Measurements from ENCODE around the gene EIF4E1B.
A peak's percentile ranks its signal among the peaks of the same experiment; 100 is the strongest.

The EIF4E1B gene

GRCh38 chr5:176647843-176648473 is 17.5 kb downstream of the EIF4E1B start:
- DNase-seq, result no peak

GRCh38 chr5:176648474-176649194 is 18.2 kb downstream of the EIF4E1B start:
- DNase-seq, result peak in 1 of 5 donors; percentile 23

- DNase-seq, result no peak
These were observed 19.9 kb downstream of the EIF4E1B start for GRCh38 chr5:176650354-176650884.

GRCh38 chr5:176651472-176651980 is 21.1 kb downstream of the EIF4E1B start:
- no peak for DNase-seq

- no peak for DNase-seq
These were observed 21.7 kb downstream of the EIF4E1B start for GRCh38 chr5:176652136-176652535.

- peak in 1 of 5 donors; percentile 43 for DNase-seq
These were observed 23.2 kb downstream of the EIF4E1B start for GRCh38 chr5:176653401-176654385.

GRCh38 chr5:176654856-176655255 is 24.4 kb downstream of the EIF4E1B start:
- DNase-seq, result no peak

GRCh38 chr5:176656467-176656990 is 26.1 kb downstream of the EIF4E1B start:
- no peak for DNase-seq

- DNase-seq, result peak in 4 of 5 donors; percentile 49 to 59 (median 50)
These were observed 27.6 kb downstream of the EIF4E1B start for GRCh38 chr5:176658007-176658599.

GRCh38 chr5:176658817-176659511 is 28.5 kb downstream of the EIF4E1B start:
- peak in 1 of 5 donors; percentile 37 for DNase-seq

GRCh38 chr5:176659512-176659839 is 29.0 kb downstream of the EIF4E1B start:
- DNase-seq, result no peak

GRCh38 chr5:176659860-176660461 is 29.5 kb downstream of the EIF4E1B start:
- no peak for DNase-seq

GRCh38 chr5:176660530-176660859 is 30.0 kb downstream of the EIF4E1B start:
- no peak for DNase-seq

GRCh38 chr5:176660860-176661641 is 30.6 kb downstream of the EIF4E1B start:
- peak; percentile 56 to 75 (median 68) for DNase-seq

GRCh38 chr5:176661676-176662075 is 31.2 kb downstream of the EIF4E1B start:
- no peak for DNase-seq

GRCh38 chr5:176662371-176663333 is 32.2 kb downstream of the EIF4E1B start:
- DNase-seq, result no peak

GRCh38 chr5:176663566-176663965 is 33.1 kb downstream of the EIF4E1B start:
- no peak for DNase-seq

- no peak for DNase-seq
These were observed 34.0 kb downstream of the EIF4E1B start for GRCh38 chr5:176664479-176664878.

GRCh38 chr5:176664886-176665285 is 34.4 kb downstream of the EIF4E1B start:
- DNase-seq, result no peak
